ENCODE measurements around the gene KLK3.

The KLK3 gene

DNA sequence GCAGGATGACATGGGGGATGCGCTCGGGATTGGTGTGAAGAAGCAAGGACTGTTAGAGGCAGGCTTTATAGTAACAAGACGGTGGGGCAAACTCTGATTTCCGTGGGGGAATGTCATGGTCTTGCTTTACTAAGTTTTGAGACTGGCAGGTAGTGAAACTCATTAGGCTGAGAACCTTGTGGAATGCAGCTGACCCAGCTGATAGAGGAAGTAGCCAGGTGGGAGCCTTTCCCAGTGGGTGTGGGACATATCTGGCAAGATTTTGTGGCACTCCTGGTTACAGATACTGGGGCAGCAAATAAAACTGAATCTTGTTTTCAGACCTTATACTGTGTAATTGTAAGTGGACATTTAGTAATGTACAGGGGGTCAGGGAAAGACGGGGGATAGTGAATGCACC is 25.5 kb downstream of the KLK3 start:
- TF ChIP-seq RAD21 (IDR thresholded peaks at IDR 0.05; ENCODE audit: low read depth) (no peak), EGR1 (IDR thresholded peaks at IDR 0.05) (no peak), TEAD4 (IDR thresholded peaks at IDR 0.05) (no peak), EP300 (IDR thresholded peaks at IDR 0.05; ENCODE audit: borderline replicate concordance) (no peak), CREB1 (IDR thresholded peaks at IDR 0.05; ENCODE audit: low read depth) (no peak), CEBPB (IDR thresholded peaks at IDR 0.05) (no peak)
- TF ChIP-seq, protein P1, sequence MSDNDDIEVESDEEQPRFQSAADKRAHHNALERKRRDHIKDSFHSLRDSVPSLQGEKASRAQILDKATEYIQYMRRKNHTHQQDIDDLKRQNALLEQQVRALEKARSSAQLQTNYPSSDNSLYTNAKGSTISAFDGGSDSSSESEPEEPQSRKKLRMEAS (IDR thresholded peaks at IDR 0.05), result no peak
- TF ChIP-seq, protein P2, sequence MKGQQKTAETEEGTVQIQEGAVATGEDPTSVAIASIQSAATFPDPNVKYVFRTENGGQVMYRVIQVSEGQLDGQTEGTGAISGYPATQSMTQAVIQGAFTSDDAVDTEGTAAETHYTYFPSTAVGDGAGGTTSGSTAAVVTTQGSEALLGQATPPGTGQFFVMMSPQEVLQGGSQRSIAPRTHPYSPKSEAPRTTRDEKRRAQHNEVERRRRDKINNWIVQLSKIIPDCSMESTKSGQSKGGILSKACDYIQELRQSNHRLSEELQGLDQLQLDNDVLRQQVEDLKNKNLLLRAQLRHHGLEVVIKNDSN (IDR thresholded peaks at IDR 0.05), result no peak
- TF ChIP-seq, protein P3, sequence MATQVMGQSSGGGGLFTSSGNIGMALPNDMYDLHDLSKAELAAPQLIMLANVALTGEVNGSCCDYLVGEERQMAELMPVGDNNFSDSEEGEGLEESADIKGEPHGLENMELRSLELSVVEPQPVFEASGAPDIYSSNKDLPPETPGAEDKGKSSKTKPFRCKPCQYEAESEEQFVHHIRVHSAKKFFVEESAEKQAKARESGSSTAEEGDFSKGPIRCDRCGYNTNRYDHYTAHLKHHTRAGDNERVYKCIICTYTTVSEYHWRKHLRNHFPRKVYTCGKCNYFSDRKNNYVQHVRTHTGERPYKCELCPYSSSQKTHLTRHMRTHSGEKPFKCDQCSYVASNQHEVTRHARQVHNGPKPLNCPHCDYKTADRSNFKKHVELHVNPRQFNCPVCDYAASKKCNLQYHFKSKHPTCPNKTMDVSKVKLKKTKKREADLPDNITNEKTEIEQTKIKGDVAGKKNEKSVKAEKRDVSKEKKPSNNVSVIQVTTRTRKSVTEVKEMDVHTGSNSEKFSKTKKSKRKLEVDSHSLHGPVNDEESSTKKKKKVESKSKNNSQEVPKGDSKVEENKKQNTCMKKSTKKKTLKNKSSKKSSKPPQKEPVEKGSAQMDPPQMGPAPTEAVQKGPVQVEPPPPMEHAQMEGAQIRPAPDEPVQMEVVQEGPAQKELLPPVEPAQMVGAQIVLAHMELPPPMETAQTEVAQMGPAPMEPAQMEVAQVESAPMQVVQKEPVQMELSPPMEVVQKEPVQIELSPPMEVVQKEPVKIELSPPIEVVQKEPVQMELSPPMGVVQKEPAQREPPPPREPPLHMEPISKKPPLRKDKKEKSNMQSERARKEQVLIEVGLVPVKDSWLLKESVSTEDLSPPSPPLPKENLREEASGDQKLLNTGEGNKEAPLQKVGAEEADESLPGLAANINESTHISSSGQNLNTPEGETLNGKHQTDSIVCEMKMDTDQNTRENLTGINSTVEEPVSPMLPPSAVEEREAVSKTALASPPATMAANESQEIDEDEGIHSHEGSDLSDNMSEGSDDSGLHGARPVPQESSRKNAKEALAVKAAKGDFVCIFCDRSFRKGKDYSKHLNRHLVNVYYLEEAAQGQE (IDR thresholded peaks at IDR 0.05; ENCODE audit: low read depth), result no peak

DNA sequence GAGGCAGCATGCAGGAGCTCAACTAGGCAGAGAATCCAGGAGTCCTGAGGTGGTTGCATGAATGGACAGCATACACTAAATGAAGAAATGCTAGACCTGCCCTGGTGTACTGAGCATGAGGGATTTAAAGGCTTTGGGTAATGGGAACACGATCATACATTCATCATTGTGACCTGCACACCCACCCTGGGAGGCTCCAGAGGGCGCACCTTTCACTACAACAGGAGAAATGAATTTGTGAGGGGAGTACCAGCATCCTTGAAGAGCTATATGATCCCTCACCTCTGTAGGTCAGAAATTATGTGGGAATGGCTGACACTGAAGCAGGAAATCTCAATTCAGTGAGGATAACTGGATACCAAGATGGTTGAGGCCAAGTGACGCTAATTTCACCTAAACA is 27.5 kb downstream of the KLK3 start:
- TF ChIP-seq EGR1 (IDR thresholded peaks at IDR 0.05) (no peak), TAF1 (IDR thresholded peaks at IDR 0.05; ENCODE audit: low read depth) (no peak), TEAD4 (IDR thresholded peaks at IDR 0.05) (no peak), TCF12 (IDR thresholded peaks at IDR 0.05; ENCODE audit: low read depth) (no peak), RAD21 (IDR thresholded peaks at IDR 0.05; ENCODE audit: low read depth) (no peak), FOXM1 (IDR thresholded peaks at IDR 0.05; ENCODE audit: borderline replicate concordance, low read depth) (no peak), ZBTB7A (IDR thresholded peaks at IDR 0.05; ENCODE audit: low read depth) (no peak), EP300 (IDR thresholded peaks at IDR 0.05; ENCODE audit: borderline replicate concordance) (no peak), NFIC (IDR thresholded peaks at IDR 0.05) (no peak), YY1 (IDR thresholded peaks at IDR 0.05; ENCODE audit: low read depth) (no peak)
- TF ChIP-seq, protein P1 (IDR thresholded peaks at IDR 0.05), result no peak
- TF ChIP-seq, protein P3 (IDR thresholded peaks at IDR 0.05; ENCODE audit: low read depth), result no peak

DNA sequence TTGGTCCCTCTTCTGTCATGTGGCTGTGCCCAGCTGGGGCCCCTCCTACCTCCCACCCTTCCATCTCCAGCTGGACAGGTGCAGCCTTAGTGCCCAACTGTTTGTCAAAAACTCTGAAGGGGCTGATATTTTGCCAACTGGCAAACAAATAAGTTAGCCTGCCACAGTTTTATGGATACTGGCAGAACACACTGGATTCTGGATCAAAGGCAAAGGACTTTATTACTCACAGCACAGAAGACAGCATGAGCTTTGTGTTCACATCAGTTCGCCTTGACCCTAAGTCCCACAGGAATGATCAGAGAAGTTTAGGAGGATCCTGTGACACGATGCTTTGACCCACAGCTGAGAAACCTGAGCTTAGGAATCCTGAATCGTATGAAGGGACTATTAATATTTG is 34.9 kb downstream of the KLK3 start:
- TF ChIP-seq RAD21 (IDR thresholded peaks at IDR 0.05; ENCODE audit: low read depth), result no peak
- TF ChIP-seq TEAD4 (IDR thresholded peaks at IDR 0.05), result no peak
- no peak for TF ChIP-seq CEBPB (IDR thresholded peaks at IDR 0.05)
- TF ChIP-seq, protein P2 (IDR thresholded peaks at IDR 0.05), result no peak
- no peak for TF ChIP-seq EGR1 (IDR thresholded peaks at IDR 0.05)
- TF ChIP-seq NFIC (IDR thresholded peaks at IDR 0.05), result no peak
- no peak for TF ChIP-seq TCF12 (IDR thresholded peaks at IDR 0.05; ENCODE audit: low read depth)
- TF ChIP-seq ZBTB7A (IDR thresholded peaks at IDR 0.05; ENCODE audit: low read depth), result no peak
- TF ChIP-seq, protein P1 (IDR thresholded peaks at IDR 0.05), result no peak
- no peak for TF ChIP-seq TAF1 (IDR thresholded peaks at IDR 0.05; ENCODE audit: low read depth)
- no peak for TF ChIP-seq YY1 (IDR thresholded peaks at IDR 0.05; ENCODE audit: low read depth)
- no peak for TF ChIP-seq CREB1 (IDR thresholded peaks at IDR 0.05; ENCODE audit: low read depth)

DNA sequence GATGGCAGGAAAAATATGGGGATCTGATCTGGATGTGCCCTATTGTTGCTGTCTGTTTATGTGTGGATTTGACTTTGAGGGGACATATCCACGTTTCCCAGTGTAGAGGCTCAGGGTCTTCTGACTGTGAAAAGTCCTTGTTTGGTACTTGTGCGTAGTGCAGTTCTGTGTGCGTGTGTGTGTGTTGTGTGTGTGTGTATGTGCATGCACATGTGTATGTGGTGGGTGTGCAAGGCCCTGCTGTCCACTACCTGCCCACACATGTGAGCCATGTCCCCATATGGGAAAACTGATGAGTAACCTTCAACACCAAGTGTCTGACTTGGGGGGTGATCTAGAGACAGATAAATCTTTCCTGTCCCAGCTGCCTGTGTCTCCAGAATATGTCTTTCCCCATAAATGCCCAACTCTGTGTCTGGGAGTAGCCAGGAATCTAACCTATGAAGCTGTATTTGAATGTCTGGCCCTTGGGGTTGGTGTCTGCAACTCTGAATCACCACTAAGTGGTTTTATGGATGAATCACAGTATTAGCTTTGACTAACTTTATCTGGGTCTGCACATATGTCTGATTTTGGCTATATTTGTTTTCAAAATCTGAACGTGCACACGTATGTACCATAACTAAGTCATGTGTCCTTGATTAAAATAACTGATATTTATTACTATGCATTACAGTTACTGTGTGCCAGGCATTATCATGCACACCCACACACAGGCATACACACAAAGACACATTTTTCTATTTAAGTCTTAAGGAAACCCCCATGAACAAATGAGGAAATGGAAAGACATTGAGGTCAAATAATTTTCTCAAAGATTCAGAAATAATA is 35.9 kb downstream of the KLK3 start:
- TF ChIP-seq, protein P1 (IDR thresholded peaks at IDR 0.05), result no peak
- TF ChIP-seq ZBTB7A (IDR thresholded peaks at IDR 0.05; ENCODE audit: low read depth) (no peak), TCF12 (IDR thresholded peaks at IDR 0.05; ENCODE audit: low read depth) (no peak), CREB1 (IDR thresholded peaks at IDR 0.05; ENCODE audit: low read depth) (no peak), FOXM1 (IDR thresholded peaks at IDR 0.05; ENCODE audit: borderline replicate concordance, low read depth) (no peak)
- TF ChIP-seq, protein P2 (IDR thresholded peaks at IDR 0.05), result no peak

DNA sequence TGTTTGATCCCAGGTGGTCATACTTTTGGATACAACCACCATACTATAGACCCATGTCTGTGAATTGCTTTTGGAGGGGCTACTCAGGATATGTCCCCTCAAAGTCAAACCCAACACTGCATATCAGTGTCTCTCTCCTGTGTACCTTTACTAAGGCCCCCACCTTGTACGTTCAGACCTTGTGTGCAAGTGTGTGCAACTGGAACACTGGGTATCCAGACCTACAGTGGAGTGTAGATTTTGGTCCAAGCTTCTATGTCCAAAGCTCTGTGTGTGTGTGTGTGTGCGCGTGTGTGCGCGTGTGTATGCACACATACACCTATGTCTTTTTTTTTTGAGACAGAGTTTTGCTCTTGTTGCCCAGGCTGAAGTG is 36.5 kb downstream of the KLK3 start:
- TF ChIP-seq CEBPB (IDR thresholded peaks at IDR 0.05), result no peak
- TF ChIP-seq CREB1 (IDR thresholded peaks at IDR 0.05; ENCODE audit: low read depth), result no peak
- TF ChIP-seq FOXM1 (IDR thresholded peaks at IDR 0.05; ENCODE audit: borderline replicate concordance, low read depth), result no peak
- TF ChIP-seq ZBTB7A (IDR thresholded peaks at IDR 0.05; ENCODE audit: low read depth), result no peak
- TF ChIP-seq TAF1 (IDR thresholded peaks at IDR 0.05; ENCODE audit: low read depth), result no peak
- TF ChIP-seq, protein P1 (IDR thresholded peaks at IDR 0.05), result no peak
- no peak for TF ChIP-seq TCF12 (IDR thresholded peaks at IDR 0.05; ENCODE audit: low read depth)
- no peak for TF ChIP-seq YY1 (IDR thresholded peaks at IDR 0.05; ENCODE audit: low read depth)
- TF ChIP-seq EP300 (IDR thresholded peaks at IDR 0.05; ENCODE audit: borderline replicate concordance), result no peak
- no peak for TF ChIP-seq EGR1 (IDR thresholded peaks at IDR 0.05)
- TF ChIP-seq NFIC (IDR thresholded peaks at IDR 0.05), result no peak
- TF ChIP-seq, protein P2 (IDR thresholded peaks at IDR 0.05), result no peak
- TF ChIP-seq RAD21 (IDR thresholded peaks at IDR 0.05; ENCODE audit: low read depth), result no peak

Measured in Ishikawa (cell line).